Measurements from ENCODE around the gene RSPH4A.
"Not testable (repeated sequence)": the region's sequence is repeated elsewhere in the genome, so short reads cannot be mapped to it uniquely, and the experiment has no call there.

The RSPH4A gene

DNA sequence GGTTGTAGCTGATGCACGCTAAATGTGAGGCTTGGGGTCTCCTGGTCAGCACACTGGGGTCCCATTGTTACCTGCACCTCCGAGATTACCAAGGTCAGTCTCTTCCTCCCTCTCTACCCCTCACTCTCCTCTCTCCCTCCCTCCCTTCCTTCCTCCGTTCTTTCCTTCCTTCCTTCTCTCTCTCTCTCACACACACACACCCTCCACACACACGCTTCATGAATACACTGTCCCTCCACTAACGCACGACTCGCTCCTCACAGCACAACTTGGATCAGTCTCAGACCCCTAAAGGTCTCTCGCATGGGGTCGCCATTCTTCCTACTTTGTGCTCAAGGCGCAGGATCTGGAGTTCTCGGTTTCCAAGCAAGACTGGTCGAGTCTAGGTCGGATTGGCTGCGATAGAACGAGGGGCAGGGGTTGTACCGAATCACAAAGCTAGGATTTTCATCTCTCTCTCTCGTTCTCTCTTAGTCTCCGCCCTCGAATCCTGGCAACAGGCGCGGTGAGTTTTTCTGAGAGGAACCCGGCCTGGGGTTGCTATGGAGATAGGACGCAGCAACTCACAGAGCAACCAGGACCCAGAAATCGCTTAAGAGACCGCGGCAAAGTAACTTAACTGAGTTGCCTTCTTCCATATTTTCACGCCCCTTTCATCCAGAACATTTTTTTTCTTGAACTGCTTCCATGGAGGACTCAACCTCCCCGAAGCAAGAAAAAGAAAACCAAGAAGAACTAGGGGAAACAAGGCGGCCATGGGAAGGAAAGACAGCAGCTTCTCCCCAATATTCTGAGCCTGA is at the start of gene RSPH4A:
Gene RSPH4A (plus strand): TSS at position 543 of the 800 bp plus-strand sequence. CDS start 145 bp downstream, at position 688.
- peak; percentile 96 for DNase-seq

DNA sequence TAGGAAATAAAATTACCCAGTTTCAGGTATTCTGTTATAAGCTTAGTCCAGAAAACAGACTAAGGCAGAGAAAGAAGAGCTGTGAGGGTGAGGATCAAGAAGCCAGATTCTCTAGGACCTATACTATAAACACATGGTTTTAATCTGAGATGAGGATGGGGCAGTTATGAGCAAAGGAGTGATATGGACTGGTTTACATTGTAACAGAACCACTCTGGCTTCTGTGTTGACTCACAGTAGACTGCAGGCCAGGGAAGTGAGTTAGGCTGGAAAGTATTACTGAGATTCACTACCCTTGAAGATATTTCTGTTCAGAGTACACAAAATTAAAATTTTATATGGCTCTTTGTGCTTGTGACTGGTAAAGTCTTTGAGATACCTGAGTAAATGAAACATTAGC is 48.2 kb upstream of the RSPH4A start:
- no peak for DNase-seq

DNA sequence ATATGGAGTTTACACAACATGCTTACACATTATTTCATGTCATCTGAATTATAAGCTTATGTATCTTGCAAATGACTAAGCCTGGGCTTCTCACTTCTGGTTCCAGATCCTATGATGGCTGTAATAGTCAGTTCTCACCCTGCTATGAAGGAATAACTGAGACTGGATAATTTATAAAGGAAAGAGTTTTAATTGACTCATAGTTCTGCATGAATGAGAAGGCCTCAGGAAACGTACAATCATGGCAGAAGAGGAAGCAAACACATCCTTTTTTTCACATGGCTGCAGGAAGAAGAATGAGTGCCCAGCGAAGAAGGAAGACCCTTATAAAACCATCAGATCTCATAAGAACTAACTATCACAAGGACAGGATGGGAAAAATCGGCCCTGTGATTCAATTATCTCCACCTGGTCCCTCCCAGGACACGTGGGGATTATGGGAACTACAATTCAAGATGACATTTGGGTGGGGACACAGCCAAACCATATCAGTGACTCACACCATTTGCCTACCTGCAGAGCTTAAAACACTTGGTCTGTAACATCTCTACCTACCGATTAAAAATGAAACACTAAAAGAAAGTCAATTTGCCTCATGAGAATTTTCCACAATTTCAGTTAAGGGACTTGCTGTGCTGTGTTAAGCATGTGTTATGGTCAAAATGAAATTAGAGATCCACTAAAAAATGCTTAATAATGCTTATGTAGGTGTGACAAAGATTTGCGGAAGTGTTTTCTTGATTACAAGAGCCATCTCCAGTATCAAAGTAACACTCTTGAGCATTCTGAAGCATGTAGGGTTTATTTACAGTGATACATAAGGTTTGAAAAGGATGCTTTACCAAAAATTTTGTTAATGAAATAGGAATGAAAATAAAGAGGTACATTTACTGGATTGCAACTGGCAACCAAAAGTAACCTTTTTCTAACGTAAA is 47.2 kb upstream of the RSPH4A start:
- no peak for DNase-seq

DNA sequence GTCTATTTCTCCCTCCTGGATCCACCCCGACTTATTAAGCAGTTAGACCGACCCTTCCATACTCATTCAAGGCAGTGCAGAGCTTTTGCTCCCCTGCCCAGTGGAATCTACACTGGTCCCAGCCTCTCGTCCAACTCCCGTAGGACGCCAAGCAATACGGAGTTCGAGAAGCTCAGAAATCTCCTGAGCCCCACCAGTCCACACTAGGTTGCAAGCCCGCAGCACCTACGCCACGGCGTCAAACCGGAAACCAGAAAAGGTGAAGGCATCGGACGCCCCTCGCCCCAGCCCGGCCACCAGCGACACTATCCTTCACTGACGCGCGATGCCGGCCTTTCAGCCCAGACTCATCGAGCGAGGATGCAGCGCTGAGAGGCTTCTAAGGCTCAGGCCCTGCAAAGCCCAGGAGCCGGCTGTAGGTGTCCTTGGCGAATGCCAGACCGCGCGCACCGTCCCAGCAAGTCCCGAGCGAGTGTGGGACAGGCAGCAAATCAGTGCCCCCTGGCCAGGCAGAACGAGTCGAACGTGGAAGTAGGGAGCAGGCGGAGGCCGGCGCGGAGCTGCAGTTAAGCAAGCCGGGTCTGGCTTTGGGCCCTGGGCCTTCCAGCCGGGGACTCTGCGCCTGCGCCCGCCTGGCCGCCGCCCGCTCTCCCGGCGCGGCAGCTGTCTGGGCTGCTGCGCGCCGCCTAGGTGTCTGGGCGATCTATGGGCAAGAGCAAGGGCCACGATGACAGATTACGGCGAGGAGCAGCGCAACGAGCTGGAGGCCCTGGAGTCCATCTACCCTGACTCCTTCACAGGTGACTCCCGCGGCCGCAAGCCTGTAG is 45.2 kb upstream of the RSPH4A start, which contains the start of gene RWDD1:
Gene RWDD1 (plus strand): TSS at position 649 of the 827 bp plus-strand sequence. CDS start 79 bp downstream, at position 728.
- DNase-seq, result peak; percentile 97

DNA sequence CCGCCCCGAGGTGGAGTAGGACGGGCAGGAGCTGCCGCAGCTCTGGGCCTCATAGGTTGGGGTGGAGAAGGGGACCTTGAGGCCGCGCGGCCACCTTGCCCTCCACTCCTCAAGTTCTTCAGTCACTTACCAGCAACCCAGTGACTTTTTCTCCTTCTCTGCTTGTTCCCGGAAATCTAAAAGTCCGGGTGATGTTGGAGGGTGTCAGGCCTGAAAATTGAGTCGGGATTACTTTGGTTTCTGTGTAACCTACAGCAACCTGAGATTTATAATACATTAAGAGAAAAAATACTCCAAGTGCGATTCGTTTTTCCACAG is 44.6 kb upstream of the RSPH4A start:
- no peak for DNase-seq

DNA sequence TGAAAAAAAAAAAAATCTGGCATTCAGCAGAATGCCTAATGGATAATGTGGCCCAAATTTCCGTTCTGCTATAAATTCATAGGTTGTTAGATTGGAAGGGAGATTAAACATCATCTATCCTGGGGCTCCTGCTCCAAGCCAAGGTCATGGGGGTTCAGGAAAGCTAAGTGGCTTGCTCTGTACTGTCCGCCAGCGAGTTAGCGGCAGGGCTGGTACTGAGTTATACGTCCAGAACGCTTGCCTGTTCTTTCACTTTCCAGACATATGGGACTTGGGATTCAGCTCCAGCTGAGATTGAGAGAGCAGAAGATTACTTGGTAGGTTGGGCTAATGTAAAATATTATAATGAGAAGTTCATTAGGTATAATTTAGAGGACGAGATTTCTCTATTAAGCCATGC is 44.1 kb upstream of the RSPH4A start:
- no peak for DNase-seq

DNA sequence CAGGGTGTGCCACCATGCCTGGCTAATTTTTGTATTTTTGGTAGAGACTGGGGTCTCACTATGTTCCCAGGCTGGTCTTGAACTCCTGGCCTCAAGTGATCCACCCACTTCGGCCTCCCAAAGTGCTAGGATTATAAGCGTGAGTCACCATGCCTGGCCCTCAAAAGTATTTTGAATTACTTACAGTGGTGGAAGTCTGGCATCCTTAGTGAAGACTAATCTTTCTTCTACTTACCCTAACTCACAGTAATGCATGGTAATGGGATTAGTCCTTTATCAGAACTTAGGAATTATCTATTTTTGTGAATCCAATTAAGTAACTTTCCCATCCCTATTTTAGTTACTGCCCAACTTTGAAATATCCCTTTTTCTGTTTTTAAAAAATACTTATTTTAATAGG is 41.1 kb upstream of the RSPH4A start:
- no peak for DNase-seq

DNA sequence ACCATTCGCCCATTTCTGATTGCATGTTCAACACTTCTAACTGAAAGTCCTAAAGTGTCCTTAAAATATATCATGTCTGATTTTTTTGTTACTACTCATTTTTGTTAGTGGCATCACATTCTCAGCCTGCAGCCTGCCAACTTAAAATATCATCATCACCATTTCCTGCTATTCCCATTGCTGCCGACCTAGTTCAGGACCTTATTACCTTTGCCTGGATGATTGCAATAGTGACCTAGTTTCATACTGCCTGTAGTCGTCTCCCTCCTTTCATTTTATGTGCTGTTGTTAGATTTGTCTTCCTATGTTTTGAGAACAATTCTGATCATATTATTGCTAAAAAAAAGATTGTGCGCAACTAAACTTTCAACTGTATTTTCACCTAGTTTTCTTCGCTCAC is 38.8 kb upstream of the RSPH4A start:
- DNase-seq, result no peak

DNA sequence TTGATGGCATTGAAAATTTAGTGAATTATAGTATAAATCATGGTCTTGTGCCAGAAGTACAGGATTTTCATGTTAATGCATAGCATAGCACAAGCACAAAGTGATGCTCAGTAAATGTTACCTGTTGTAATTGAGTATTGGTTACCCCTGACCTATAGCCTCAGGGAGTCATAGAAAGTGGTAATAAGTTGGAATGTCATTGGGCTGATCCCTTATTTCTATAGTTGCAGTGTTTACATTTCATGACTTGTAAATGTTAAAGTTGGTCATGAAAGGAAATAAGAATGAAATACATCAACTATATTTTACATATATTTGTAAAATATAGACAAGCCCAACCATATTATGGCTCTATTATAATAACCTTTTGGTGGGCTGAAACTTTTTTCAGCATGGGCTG is 37.9 kb upstream of the RSPH4A start:
- no peak for DNase-seq

DNA sequence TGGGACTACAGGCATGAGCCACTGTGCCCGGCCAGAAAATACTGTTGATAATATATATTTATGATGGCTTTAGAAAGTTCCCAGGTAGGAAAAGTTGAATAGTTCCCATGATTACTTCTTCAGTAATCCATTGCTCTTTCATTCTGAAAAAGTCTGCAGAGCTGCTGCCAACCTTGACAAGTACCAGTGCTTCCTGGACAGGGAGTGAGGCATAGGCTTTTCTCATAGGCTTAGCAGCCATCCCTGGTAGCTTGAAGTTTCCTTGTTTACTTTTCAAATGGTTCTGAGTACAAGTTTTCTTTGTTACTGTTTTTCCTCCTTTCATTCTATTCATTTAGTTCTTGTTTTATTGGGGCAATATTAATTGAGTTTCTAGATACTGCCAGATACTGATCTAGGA is 37.1 kb upstream of the RSPH4A start:
- no peak for DNase-seq

DNA sequence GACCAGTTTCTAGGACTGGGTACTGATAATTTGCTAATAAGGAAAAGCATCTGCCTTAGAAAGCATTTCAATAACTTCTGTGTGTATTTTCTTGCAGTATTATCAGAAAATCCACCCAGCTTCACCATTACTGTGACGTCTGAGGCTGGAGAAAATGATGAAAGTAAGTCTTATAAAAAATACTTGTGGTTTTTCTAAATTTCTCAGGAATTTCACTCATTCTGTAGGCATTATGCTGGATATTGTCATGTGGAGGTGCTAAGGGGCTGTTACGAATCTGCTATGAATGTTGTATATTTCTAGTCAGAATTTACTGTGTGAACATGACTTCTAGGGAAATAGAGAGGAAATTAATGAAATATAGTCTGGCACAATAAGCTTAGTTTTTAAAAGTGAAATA is 36.1 kb upstream of the RSPH4A start:
- no peak for DNase-seq

DNA sequence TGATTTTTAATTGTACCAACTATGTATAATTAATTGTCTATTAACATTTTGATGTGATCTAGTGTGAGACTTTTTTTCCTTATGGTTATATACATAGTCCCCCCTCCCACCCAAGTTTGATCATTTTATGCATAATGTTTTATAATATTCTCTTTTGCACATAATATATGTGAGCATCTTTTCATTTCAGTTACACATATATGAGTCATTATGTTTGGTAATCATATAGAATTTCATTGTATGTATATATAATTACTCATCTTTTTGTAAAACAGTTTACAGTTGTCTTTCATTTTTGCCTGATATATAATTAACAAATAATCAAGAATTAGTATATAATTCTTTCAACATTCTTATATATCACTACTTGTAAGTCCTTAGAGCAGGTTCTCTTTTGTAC is 30.0 kb upstream of the RSPH4A start:
- no peak for DNase-seq

DNA sequence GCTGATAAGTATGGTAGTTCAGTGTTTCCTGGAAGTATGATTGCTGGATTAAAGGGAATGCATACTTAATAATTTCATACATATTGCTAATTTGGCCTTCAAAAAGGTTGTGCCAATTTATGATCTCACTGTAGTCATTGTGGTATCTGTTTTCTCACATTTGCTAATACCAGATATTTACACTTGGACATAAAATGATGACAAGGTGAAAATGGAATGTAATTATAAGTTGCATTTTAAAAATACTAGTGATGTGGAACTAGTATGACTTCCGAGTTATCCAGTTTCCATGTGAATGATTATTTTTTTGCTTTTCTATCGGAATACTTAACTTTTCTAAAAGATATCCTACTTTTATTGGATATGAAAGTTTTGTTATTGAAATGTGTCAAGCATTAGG is 29.5 kb upstream of the RSPH4A start:
- no peak for DNase-seq

DNA sequence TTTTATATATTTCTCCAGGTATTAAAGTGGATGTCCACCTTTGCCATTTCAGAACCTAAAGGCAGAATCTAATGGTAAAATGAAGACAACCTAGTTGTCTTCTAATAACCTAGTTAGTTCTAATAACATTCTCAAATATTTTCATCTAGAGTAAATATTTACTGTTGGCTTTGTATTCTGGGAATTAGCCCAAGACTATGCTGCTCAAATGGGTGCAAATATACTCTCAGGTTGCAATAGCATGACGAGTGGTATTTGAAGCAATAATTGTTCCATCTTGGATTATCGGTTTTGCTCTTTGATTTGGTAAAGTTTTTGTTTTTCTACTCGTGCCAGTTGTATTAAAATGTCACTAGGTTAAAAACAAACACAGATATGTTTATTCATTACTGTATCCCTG is 21.0 kb upstream of the RSPH4A start:
- DNase-seq, result no peak

DNA sequence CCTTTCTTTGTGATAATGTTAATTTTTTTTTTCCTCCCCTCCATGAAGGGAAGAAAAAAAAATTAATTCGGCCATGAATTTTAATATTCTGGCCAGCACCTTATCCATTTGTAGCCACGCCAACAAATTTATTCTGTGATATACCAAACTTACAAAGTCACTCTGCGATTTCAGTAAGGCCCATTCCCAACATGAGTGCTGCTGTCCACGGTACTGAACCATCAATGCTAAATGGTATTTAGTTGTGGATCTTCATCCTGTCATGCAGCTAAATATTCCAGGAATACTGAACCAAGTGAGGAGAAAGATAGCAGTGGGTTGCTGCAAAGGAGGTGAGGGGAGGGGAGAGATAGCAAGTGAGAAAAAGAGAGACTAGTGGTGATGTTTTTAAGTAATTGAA is 19.5 kb upstream of the RSPH4A start:
- DNase-seq, result no peak

DNA sequence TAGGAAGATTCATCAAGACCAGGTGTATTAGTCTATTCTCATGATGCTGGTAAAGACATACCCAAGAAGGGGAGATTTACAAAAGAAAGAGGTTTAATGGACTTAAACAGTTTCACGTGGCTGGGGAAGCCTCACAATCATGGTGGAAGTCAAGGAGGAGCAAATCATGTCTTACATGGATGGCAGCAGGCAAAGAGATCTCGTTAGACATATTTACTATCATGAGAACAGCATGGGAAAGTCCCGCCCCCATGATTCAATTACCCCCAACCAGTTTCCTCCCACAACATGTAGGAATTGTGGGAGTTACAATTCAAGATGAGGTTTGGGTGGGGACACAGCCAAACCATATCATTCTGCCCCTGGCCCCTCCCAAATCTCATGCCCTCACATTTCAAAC is 12.4 kb upstream of the RSPH4A start:
- not testable (repeated sequence) for DNase-seq

DNA sequence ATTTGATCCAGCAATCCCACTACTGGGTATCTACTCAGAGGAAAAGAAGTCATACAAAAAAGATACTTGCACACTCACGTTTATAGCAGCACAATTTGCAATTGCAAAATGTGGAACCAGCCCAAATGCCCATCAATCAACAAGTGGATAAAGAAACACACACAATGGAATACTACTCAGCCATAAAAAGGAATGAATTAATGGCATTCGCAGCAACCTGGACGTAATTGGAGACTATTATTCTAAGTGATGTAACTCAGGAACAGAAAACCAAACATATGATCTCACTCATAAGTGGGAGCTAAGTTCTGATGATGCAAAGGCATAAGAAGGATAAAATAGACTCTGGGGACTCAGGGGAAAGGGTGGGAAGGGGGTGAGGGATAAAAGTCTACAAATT is 11.4 kb upstream of the RSPH4A start:
- DNase-seq, result not testable (repeated sequence)

DNA sequence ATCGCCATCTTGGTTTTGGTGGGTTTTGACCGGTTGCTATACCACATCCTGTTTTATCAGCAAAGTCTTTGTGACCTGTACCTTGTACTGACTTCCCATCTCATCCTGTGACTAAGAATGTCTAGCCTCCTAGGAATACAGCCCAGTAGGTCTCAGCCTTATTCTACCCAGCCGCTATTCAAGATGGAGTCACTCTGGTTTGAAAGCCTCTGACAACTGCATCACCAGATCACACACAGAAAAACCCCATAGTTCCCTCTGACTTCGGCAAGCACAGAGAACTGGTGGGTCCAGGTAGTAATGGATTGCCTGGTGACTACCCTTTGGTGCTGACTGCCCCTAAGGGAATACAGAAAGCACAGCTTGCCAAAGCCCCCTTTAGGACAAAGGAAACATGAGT is 10.3 kb upstream of the RSPH4A start:
- DNase-seq, result no peak

DNA sequence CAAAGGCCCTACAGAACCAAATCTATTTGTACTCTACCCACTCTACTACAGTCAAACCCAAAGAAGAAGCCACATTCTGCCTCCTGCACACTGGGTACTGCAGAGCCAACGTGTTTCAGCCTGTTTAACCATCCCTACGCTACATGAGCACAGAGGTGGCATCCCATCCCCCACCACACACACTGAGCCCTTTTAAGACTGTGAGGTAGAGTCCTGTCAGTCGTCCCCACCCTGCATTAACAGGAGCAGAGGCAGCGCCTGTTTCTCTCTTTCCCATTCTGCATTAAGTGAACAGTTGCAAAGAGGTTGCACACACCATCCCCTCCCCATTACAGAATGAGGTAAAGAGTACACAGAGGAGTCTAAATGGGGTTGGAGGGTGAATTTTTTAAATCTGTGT is 5.2 kb upstream of the RSPH4A start:
- no peak for DNase-seq

DNA sequence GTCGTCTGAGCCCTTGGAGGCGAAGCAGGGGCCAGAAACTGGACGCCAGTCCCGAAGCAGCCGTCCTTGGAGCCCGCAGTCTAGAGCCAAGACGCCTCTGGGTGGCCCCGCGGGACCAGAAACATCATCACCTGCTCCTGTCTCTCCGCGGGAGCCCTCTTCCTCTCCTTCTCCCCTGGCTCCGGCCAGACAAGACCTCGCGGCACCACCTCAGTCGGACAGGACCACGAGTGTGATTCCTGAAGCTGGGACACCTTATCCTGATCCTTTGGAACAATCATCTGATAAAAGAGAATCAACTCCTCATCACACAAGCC is 416 bp downstream of the RSPH4A start:
- DNase-seq, result peak; percentile 26

DNA sequence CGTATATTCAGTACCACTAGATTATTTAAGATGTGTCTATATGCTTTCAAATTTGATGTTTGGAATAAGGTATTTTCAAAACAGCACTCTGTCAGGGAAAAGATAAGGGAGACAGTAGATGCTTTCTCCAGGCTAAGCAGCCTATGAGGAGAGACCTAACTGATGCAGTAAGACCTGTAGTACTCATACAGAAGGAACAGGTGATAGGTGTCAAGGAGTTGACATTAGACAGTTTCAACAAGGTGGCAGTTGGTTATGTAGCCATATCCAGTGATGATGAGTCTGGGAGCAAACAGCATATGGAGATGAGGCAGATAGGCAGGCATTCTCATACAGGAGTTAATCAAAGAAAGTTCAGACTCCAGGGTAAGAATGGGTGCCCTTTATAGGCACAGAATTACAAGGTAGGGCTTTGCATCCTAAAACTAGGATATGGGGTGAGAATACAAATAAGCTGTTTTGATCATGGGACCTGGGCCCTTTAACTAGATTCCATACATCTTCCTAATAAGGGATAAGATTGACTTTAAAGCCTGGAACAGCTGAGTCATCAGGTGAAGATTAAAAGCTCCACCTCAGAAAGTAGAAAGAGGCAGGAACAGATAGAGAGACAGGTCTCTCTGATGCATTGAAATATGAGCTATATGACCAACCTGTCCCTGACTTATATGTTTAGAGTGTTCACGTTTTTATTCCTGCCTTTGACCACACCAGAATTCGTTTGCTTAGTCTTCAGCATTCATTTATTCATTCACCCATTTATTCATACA is 7.9 kb downstream of the RSPH4A start:
- DNase-seq, result no peak

DNA sequence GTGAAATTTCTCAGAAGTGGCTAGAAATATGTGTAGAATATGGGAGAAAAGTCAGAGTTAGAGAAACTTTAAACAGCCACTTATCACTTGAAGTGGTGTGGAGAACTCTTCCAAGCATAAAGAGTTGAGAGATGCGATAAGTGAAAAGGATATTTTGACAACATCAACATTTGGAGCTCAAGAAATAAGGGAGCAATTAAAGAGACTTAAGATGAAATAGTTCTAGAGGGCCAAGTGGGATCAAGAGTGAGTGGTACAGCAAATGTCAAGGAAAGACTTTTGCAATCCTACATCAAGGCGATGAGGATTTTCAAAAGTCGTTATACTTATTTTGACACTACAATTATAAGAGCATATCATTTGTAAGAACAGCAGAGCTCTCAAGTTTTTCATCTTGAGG is 9.6 kb downstream of the RSPH4A start:
- no peak for DNase-seq

DNA sequence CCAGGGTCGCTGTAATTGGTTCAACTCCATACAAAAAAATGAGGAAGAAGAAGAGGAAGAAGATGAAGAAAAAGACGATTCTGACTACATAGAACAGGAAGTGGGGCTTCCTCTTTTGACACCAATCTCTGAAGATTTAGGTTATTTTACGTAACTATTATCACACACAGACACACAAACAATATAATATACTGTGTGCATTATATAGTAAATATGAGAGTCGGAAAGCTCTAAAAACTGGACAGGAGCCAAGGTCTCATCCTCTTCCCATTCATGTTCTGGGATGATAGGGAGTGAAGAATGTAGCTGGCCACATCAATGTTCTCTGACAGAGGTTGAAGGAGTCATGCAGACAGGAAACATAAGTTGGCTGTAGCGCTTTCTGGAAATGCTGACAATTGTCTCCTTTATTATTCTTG is 13.3 kb downstream of the RSPH4A start:
- DNase-seq, result no peak

Measured in NCI-H345 (cell line).